ENCODE data around the gene SDK2.

The SDK2 gene

GRCh38 chr17:73628642-73629552, 15.3 kb downstream of the SDK2 start:
- no peak for DNase-seq (ENCODE audit: extremely low spot score)
- TF ChIP-seq HDGF (IDR thresholded peaks at IDR 0.05; ENCODE audit: borderline replicate concordance) = no peak
- TF ChIP-seq FOXM1 (IDR thresholded peaks at IDR 0.05; ENCODE audit: borderline replicate concordance) = no peak
- TF ChIP-seq PKNOX1 (IDR thresholded peaks at IDR 0.05) = no peak
- ChIA-PET POLR2A (no interaction called here), CTCF (interaction anchor here (0.5 kb wide), 1 partner anchor 444 kb away, joined by 3 read pairs; no protein-coding TSS in a partner anchor)

- no peak for TF ChIP-seq BHLHE40 (IDR thresholded peaks at IDR 0.05; ENCODE audit: borderline replicate concordance)
- no peak for TF ChIP-seq HDGF (IDR thresholded peaks at IDR 0.05; ENCODE audit: borderline replicate concordance)
- CTCF ChIA-PET = interaction anchor here (0.9 kb wide), 1 partner anchor 9 kb away, joined by 3 read pairs; no protein-coding TSS in a partner anchor
- DNase-seq (ENCODE audit: extremely low spot score) = no peak
- POLR2A ChIA-PET = no interaction called here
Measured at GRCh38 chr17:73625991-73626673, 18.1 kb downstream of the SDK2 start.

- ChIA-PET POLR2A (no interaction called here), CTCF (no interaction called here)
- no peak for DNase-seq (ENCODE audit: extremely low spot score)
- no peak for TF ChIP-seq FOXM1 (IDR thresholded peaks at IDR 0.05; ENCODE audit: borderline replicate concordance)
Measured at GRCh38 chr17:73625006-73625405, 19.2 kb downstream of the SDK2 start.

- ChIA-PET CTCF (no interaction called here), POLR2A (no interaction called here)
- TF ChIP-seq TARDBP (IDR thresholded peaks at IDR 0.05) = no peak
- no peak for TF ChIP-seq SUZ12 (IDR thresholded peaks at IDR 0.05)
- TF ChIP-seq L3MBTL2 (conservative IDR thresholded peaks at IDR 0.05) = no peak
- no peak for TF ChIP-seq FOXM1 (IDR thresholded peaks at IDR 0.05; ENCODE audit: borderline replicate concordance)
- no peak for TF ChIP-seq HDGF (IDR thresholded peaks at IDR 0.05; ENCODE audit: borderline replicate concordance)
- no peak for TF ChIP-seq LEF1 (IDR thresholded peaks at IDR 0.05; ENCODE audit: borderline replicate concordance)
- TF ChIP-seq CTBP1 (IDR thresholded peaks at IDR 0.05; ENCODE audit: borderline replicate concordance) = no peak
- TF ChIP-seq SP1 (IDR thresholded peaks at IDR 0.05) = no peak
- no peak for TF ChIP-seq NFRKB (IDR thresholded peaks at IDR 0.05)
- TF ChIP-seq PKNOX1 (IDR thresholded peaks at IDR 0.05) = no peak
- TF ChIP-seq ARNT (IDR thresholded peaks at IDR 0.05) = no peak
- no peak for TF ChIP-seq ZNF384 (IDR thresholded peaks at IDR 0.05)
- TF ChIP-seq BHLHE40 (IDR thresholded peaks at IDR 0.05; ENCODE audit: borderline replicate concordance) = no peak
- no peak for TF ChIP-seq ELF4 (IDR thresholded peaks at IDR 0.05)
- DNase-seq (ENCODE audit: extremely low spot score) = no peak
Measured at GRCh38 chr17:73624496-73624988, 19.7 kb downstream of the SDK2 start.

- ChIA-PET POLR2A (interaction anchor here (1.3 kb wide), 1 partner anchor 20 kb away, joined by 4 read pairs; the partner anchor contains the start of gene SDK2), CTCF (no interaction called here)
- TF ChIP-seq ELF4 (IDR thresholded peaks at IDR 0.05) (no peak), CTBP1 (IDR thresholded peaks at IDR 0.05; ENCODE audit: borderline replicate concordance) (no peak), TARDBP (IDR thresholded peaks at IDR 0.05) (no peak), ARNT (IDR thresholded peaks at IDR 0.05) (no peak), LEF1 (IDR thresholded peaks at IDR 0.05; ENCODE audit: borderline replicate concordance) (no peak), FOXA1 (IDR thresholded peaks at IDR 0.05) (no peak), NFRKB (IDR thresholded peaks at IDR 0.05) (no peak)
- DNase-seq (ENCODE audit: extremely low spot score) = no peak
Measured at GRCh38 chr17:73623818-73624217, 20.4 kb downstream of the SDK2 start.

GRCh38 chr17:73623247-73623646, 21.0 kb downstream of the SDK2 start:
- CTCF ChIA-PET = no interaction called here
- DNase-seq (ENCODE audit: extremely low spot score) = no peak
- TF ChIP-seq CTBP1 (IDR thresholded peaks at IDR 0.05; ENCODE audit: borderline replicate concordance) (no peak), FOXM1 (IDR thresholded peaks at IDR 0.05; ENCODE audit: borderline replicate concordance) (no peak), SP1 (IDR thresholded peaks at IDR 0.05) (no peak), SUZ12 (IDR thresholded peaks at IDR 0.05) (no peak), NFRKB (IDR thresholded peaks at IDR 0.05) (no peak), ELF4 (IDR thresholded peaks at IDR 0.05) (no peak), FOXA1 (IDR thresholded peaks at IDR 0.05) (no peak), FOXK2 (IDR thresholded peaks at IDR 0.05) (no peak)
- POLR2A ChIA-PET = interaction anchor here (1.3 kb wide), 1 partner anchor 21 kb away, joined by 4 read pairs; the partner anchor contains the start of gene SDK2

GRCh38 chr17:73622381-73622780, 21.9 kb downstream of the SDK2 start:
- no peak for DNase-seq (ENCODE audit: extremely low spot score)
- ChIA-PET POLR2A (no interaction called here), CTCF (no interaction called here)
- TF ChIP-seq CTBP1 (IDR thresholded peaks at IDR 0.05; ENCODE audit: borderline replicate concordance) = no peak
- no peak for TF ChIP-seq FOXK2 (IDR thresholded peaks at IDR 0.05)
- no peak for TF ChIP-seq ZNF384 (IDR thresholded peaks at IDR 0.05)
- TF ChIP-seq HDGF (IDR thresholded peaks at IDR 0.05; ENCODE audit: borderline replicate concordance) = no peak
- TF ChIP-seq NFRKB (IDR thresholded peaks at IDR 0.05) = no peak
- TF ChIP-seq PKNOX1 (IDR thresholded peaks at IDR 0.05) = no peak
- no peak for TF ChIP-seq FOXM1 (IDR thresholded peaks at IDR 0.05; ENCODE audit: borderline replicate concordance)
- no peak for TF ChIP-seq L3MBTL2 (conservative IDR thresholded peaks at IDR 0.05)
- TF ChIP-seq SUZ12 (IDR thresholded peaks at IDR 0.05) = no peak
